ENCODE results near the gene TMEM44.

The TMEM44 gene

DNA sequence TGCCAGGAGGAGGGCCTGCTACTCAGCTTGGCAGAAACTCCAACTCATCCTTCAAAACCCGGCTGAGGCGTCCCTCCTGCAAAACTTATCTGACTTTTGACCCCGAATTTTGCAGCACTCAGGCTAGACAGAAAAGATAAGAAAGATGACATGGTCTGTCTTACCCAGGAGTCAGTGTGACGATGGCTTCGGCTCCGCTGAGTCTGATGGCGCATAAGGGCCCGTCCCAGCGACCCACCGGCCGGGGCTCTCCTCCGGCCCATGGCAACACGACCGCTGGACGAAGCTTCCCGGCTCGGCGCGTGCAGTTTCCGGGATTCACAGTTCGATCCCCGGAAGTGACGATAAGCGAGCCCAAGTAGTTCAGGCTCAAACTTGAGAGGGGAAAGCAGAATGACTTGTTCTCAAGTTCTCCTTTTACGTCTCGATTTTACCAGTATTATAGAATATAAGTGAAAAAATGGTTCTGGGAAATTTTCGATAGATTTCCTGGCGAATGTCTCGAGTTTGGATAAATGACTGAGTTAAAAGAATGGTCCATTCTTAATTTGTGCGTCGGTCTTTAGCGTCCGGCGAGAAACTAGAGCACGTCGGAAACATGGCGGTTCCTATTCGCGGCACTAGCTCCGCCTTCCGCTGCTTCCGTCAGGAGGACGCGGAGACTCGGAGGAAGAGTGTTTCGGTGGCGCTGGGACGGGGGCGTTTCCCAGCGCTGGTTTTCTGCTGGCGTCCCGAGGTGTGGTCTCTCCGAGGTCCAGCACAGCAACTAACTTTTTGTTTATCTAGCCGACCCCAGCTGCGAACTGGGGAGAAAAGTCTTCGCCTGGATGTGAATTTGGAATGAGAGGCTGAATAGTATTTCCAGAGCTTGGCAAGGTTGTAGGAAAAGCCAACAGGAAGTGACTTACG is 38.9 kb upstream of the TMEM44 start, which contains the start of gene LSG1 (continued):
- peak; percentile 97 for TF ChIP-seq ZNF324 (tag by site-specific recombination; IDR thresholded peaks at IDR 0.05)
- TF ChIP-seq ZEB2 (tag by site-specific recombination; IDR thresholded peaks at IDR 0.05) = peak; percentile 78
- no peak for TF ChIP-seq ZNF670 (tag by site-specific recombination; IDR thresholded peaks at IDR 0.05; ENCODE audit: low read depth)
- TF ChIP-seq ZNF768 (tag by site-specific recombination; IDR thresholded peaks at IDR 0.05) = no peak
- TF ChIP-seq, protein P1, sequence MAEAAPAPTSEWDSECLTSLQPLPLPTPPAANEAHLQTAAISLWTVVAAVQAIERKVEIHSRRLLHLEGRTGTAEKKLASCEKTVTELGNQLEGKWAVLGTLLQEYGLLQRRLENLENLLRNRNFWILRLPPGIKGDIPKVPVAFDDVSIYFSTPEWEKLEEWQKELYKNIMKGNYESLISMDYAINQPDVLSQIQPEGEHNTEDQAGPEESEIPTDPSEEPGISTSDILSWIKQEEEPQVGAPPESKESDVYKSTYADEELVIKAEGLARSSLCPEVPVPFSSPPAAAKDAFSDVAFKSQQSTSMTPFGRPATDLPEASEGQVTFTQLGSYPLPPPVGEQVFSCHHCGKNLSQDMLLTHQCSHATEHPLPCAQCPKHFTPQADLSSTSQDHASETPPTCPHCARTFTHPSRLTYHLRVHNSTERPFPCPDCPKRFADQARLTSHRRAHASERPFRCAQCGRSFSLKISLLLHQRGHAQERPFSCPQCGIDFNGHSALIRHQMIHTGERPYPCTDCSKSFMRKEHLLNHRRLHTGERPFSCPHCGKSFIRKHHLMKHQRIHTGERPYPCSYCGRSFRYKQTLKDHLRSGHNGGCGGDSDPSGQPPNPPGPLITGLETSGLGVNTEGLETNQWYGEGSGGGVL (tag by site-specific recombination; IDR thresholded peaks at IDR 0.05) = no peak
- no peak for TF ChIP-seq GLIS1 (tag by site-specific recombination; IDR thresholded peaks at IDR 0.05)
- 0 out of 2 replicates have a peak, but pooled peaks have one; percentile 66 for TF ChIP-seq ZBTB7A (tag by site-specific recombination; IDR thresholded peaks at IDR 0.05; ENCODE audit: low read depth)
- no peak; the same call in 1 of the 2 replicates for TF ChIP-seq ZNF10 (tag by site-specific recombination; IDR thresholded peaks at IDR 0.05)
- TF ChIP-seq ZNF146 (tag by site-specific recombination; IDR thresholded peaks at IDR 0.05) = peak; percentile 50
- peak; percentile 98 for TF ChIP-seq ZSCAN30 (tag by site-specific recombination; IDR thresholded peaks at IDR 0.05)
- TF ChIP-seq KLF8 (tag by site-specific recombination; IDR thresholded peaks at IDR 0.05) = peak; percentile 95

DNA sequence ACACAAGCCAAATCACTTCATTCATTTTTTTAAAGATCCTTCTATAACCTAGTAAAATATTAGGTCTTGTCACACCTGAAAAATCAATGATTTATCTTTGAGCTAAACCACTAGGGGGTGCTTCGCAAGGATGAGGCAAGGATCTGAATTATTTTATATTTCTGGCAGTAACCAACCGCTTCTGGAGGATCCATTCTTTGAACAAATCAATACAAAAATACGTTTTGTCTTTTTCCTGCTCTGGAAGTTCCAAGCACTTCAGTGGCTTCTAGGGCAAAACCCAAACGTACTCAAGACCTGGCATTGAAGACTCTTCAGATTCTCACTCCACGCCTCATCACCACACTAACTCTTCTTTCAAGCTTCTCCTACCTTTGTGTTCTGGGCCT is 38.3 kb upstream of the TMEM44 start:
- ChIA-PET CTCF (interaction anchor here (0.6 to 4.6 kb wide), 20 partner anchors 8 to 920 kb away, joined by 3 to 32 read pairs (median 3); partner anchors contain the start of gene XXYLT1), POLR2A (interaction anchor here (0.8 to 1.9 kb wide), 4 partner anchors 11 to 599 kb away, joined by 3 to 8 read pairs (median 5); partner anchors contain the start of gene FAM43A)
- no peaks in the 10 kb centered on the region for H3K9me3 ChIP-seq (ENCODE audit: control insufficient read depth, insufficient read depth, low read depth, low read length)
- peak overlapping the region; percentile 86 for H3K4me3 ChIP-seq (ENCODE audit: low read depth, low read length)
- peak overlapping the region; percentile 53; the same call in 1 of the 2 replicates for H3K27ac ChIP-seq (ENCODE audit: extremely low read depth, low read depth, low read length)
- TF ChIP-seq ZNF239 (tag by site-specific recombination; IDR thresholded peaks at IDR 0.05) (no peak), ZBTB17 (tag by site-specific recombination; IDR thresholded peaks at IDR 0.05) (no peak), ZNF660 (tag by site-specific recombination; IDR thresholded peaks at IDR 0.05) (0 out of 2 replicates have a peak, but pooled peaks have one; percentile 24)
- peaks cover 0 to 30% of the 10 kb centered on the region in 2 experiments; a peak in 2 of 3 replicates for H3K36me3 ChIP-seq (ENCODE audit: control insufficient read depth in 2 of 2, insufficient read depth in 1 of 2, low read length in 2 of 2)
- no peaks in the 10 kb centered on the region for H3K4me1 ChIP-seq (ENCODE audit: control insufficient read depth, insufficient read depth, low read length)

DNA sequence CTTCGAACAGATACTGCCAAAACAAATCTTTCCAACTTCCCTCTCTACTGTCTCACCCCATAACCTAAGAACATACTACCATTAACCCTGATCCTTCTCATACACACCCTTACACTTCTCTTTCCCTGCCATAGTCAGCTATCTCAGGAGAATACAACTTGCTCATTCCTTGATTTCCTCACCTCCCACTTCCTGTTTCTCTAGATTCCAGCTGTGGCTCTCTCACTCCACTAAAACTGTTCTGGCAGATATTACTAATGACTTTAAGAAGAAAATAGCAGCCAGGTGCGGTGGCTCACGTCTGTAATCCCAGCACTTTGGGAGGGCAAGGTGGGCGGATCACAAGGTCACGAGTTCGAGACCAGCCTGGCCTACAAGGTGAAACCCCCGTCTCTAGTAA is 34.1 kb upstream of the TMEM44 start:
- Histone ChIP-seq H3K9me3 (ENCODE audit: control insufficient read depth, insufficient read depth, low read depth, low read length) (no peaks in the 10 kb centered on the region), H3K4me1 (ENCODE audit: control insufficient read depth, insufficient read depth, low read length) (no peaks in the 10 kb centered on the region), H3K36me3 (ENCODE audit: control insufficient read depth in 2 of 2, insufficient read depth in 1 of 2, low read length in 2 of 2) (peaks cover 5 to 64% of the 10 kb centered on the region in 2 experiments; a peak in 2 of 3 replicates), H3K4me3 (ENCODE audit: low read depth, low read length) (no peak overlapping the region), H3K27ac (ENCODE audit: extremely low read depth, low read depth, low read length) (no peak overlapping the region)
- ChIA-PET POLR2A (no interaction called here), CTCF (interaction anchor here (1.4 kb wide), 1 partner anchor 15 kb away, joined by 5 read pairs; no protein-coding TSS in a partner anchor)
- TF ChIP-seq ZNF621 (tag by site-specific recombination; IDR thresholded peaks at IDR 0.05) (no peak), ZBTB48 (tag by site-specific recombination; IDR thresholded peaks at IDR 0.05) (no peak), SCRT1 (tag by site-specific recombination; IDR thresholded peaks at IDR 0.05; ENCODE audit: borderline replicate concordance) (no peak), ZNF121 (tag by site-specific recombination; IDR thresholded peaks at IDR 0.05) (no peak), ZNF658 (tag by site-specific recombination; IDR thresholded peaks at IDR 0.05) (no peak), PRDM1 (tag by site-specific recombination; IDR thresholded peaks at IDR 0.05) (no peak), SETDB1 (IDR thresholded peaks at IDR 0.05; ENCODE audit: insufficient read length, low read length) (no peak)
- TF ChIP-seq, protein P1 (tag by site-specific recombination; IDR thresholded peaks at IDR 0.05) = no peak
- TF ChIP-seq, protein P2, sequence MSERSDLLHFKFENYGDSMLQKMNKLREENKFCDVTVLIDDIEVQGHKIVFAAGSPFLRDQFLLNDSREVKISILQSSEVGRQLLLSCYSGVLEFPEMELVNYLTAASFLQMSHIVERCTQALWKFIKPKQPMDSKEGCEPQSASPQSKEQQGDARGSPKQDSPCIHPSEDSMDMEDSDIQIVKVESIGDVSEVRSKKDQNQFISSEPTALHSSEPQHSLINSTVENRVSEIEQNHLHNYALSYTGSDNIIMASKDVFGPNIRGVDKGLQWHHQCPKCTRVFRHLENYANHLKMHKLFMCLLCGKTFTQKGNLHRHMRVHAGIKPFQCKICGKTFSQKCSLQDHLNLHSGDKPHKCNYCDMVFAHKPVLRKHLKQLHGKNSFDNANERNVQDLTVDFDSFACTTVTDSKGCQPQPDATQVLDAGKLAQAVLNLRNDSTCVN (tag by site-specific recombination; optimal IDR thresholded peaks at IDR 0.05) = no peak
- TF ChIP-seq, protein P3, sequence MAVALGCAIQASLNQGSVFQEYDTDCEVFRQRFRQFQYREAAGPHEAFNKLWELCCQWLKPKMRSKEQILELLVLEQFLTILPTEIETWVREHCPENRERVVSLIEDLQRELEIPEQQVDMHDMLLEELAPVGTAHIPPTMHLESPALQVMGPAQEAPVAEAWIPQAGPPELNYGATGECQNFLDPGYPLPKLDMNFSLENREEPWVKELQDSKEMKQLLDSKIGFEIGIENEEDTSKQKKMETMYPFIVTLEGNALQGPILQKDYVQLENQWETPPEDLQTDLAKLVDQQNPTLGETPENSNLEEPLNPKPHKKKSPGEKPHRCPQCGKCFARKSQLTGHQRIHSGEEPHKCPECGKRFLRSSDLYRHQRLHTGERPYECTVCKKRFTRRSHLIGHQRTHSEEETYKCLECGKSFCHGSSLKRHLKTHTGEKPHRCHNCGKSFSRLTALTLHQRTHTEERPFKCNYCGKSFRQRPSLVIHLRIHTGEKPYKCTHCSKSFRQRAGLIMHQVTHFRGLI (tag by site-specific recombination; IDR thresholded peaks at IDR 0.05) = no peak
- TF ChIP-seq, protein P4, sequence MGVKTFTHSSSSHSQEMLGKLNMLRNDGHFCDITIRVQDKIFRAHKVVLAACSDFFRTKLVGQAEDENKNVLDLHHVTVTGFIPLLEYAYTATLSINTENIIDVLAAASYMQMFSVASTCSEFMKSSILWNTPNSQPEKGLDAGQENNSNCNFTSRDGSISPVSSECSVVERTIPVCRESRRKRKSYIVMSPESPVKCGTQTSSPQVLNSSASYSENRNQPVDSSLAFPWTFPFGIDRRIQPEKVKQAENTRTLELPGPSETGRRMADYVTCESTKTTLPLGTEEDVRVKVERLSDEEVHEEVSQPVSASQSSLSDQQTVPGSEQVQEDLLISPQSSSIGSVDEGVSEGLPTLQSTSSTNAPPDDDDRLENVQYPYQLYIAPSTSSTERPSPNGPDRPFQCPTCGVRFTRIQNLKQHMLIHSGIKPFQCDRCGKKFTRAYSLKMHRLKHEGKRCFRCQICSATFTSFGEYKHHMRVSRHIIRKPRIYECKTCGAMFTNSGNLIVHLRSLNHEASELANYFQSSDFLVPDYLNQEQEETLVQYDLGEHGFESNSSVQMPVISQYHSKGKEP (tag by site-specific recombination; IDR thresholded peaks at IDR 0.05) = no peak

Measured in HEK293 (cell line).